ENCODE results near the gene EHMT1.

The EHMT1 gene

GRCh38 chr9:137860361-137860760 is 241.6 kb downstream of the EHMT1 start:
- Mint-ChIP-seq H3K27ac (no peak overlapping the region), H3K27me3 (ENCODE audit: low read depth, poor library complexity) (peaks cover 12% of the 10 kb centered on the region), H3K4me1 (no peaks in the 10 kb centered on the region)

GRCh38 chr9:137865581-137866145 is 246.9 kb downstream of the EHMT1 start:
- TF ChIP-seq, protein P1, sequence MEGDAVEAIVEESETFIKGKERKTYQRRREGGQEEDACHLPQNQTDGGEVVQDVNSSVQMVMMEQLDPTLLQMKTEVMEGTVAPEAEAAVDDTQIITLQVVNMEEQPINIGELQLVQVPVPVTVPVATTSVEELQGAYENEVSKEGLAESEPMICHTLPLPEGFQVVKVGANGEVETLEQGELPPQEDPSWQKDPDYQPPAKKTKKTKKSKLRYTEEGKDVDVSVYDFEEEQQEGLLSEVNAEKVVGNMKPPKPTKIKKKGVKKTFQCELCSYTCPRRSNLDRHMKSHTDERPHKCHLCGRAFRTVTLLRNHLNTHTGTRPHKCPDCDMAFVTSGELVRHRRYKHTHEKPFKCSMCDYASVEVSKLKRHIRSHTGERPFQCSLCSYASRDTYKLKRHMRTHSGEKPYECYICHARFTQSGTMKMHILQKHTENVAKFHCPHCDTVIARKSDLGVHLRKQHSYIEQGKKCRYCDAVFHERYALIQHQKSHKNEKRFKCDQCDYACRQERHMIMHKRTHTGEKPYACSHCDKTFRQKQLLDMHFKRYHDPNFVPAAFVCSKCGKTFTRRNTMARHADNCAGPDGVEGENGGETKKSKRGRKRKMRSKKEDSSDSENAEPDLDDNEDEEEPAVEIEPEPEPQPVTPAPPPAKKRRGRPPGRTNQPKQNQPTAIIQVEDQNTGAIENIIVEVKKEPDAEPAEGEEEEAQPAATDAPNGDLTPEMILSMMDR (IDR thresholded peaks at IDR 0.05) = no peak
- H3K4me3 Mint-ChIP-seq = no peak overlapping the region
- peaks cover 22% of the 10 kb centered on the region for H3K9me3 Mint-ChIP-seq
- no peak overlapping the region for H3K27ac Mint-ChIP-seq
- H3K27me3 Mint-ChIP-seq (ENCODE audit: low read depth, poor library complexity) = peaks cover 25% of the 10 kb centered on the region
- no peak for DNase-seq
- no peaks in the 10 kb centered on the region for H3K36me3 Mint-ChIP-seq (ENCODE audit: low read depth)
- no peaks in the 10 kb centered on the region for H3K4me1 Mint-ChIP-seq

More at GRCh38 chr9:137860361-137860760, 241.6 kb downstream of the EHMT1 start:
- Mint-ChIP-seq H3K36me3 (ENCODE audit: low read depth) (peaks cover 12% of the 10 kb centered on the region), H3K9me3 (peaks cover 40% of the 10 kb centered on the region), H3K4me3 (no peak overlapping the region)
- DNase-seq = no peak
- TF ChIP-seq, protein P1 (IDR thresholded peaks at IDR 0.05) = no peak

GRCh38 chr9:137866226-137867141 is 247.7 kb downstream of the EHMT1 start:
- TF ChIP-seq, protein P1 (IDR thresholded peaks at IDR 0.05) = no peak
- Mint-ChIP-seq H3K27ac (no peak overlapping the region), H3K9me3 (peaks cover 14% of the 10 kb centered on the region), H3K27me3 (ENCODE audit: low read depth, poor library complexity) (peaks cover 30% of the 10 kb centered on the region), H3K36me3 (ENCODE audit: low read depth) (no peaks in the 10 kb centered on the region), H3K4me1 (no peaks in the 10 kb centered on the region), H3K4me3 (no peak overlapping the region)
- DNase-seq = no peak

DNA sequence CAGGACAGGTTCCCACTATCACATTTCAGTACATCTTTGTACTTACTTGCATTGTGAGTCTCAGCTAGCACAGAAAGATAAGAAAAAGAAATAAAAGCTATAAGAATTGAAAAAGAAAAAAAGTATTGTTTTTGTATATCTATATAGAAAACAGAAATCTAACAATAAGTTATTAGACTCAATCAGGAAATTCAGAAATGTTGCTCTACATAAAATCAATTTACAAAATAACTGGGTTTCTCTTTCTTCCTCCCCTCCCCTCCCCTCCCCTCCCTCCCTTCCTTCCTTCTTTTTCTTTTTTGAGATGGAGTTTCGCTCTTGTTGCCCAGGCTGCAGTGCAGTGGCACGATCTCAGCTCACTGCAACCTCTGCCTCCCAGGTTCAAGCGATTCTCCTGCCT is 251.6 kb downstream of the EHMT1 start:
- H3K36me3 Mint-ChIP-seq (ENCODE audit: low read depth) = no peaks in the 10 kb centered on the region
- TF ChIP-seq, protein P1 (IDR thresholded peaks at IDR 0.05) = no peak
- H3K4me1 Mint-ChIP-seq = no peaks in the 10 kb centered on the region
- H3K27me3 Mint-ChIP-seq (ENCODE audit: low read depth, poor library complexity) = peaks cover 55% of the 10 kb centered on the region
- peaks cover 3% of the 10 kb centered on the region for H3K9me3 Mint-ChIP-seq
- no peak overlapping the region for H3K27ac Mint-ChIP-seq
- no peak for DNase-seq
- no peak overlapping the region for H3K4me3 Mint-ChIP-seq

- TF ChIP-seq, protein P1 (IDR thresholded peaks at IDR 0.05) = no peak
- H3K36me3 Mint-ChIP-seq (ENCODE audit: low read depth) = no peaks in the 10 kb centered on the region
- peaks cover 71% of the 10 kb centered on the region for H3K27me3 Mint-ChIP-seq (ENCODE audit: low read depth, poor library complexity)
- no peaks in the 10 kb centered on the region for H3K4me1 Mint-ChIP-seq
- no peak for DNase-seq
- peaks cover 13% of the 10 kb centered on the region for H3K9me3 Mint-ChIP-seq
- H3K27ac Mint-ChIP-seq = no peak overlapping the region
- H3K4me3 Mint-ChIP-seq = no peak overlapping the region
These were observed 253.5 kb downstream of the EHMT1 start for GRCh38 chr9:137872296-137872695.

Data from nephron progenitor cell (in vitro differentiated cells).